LNCaP clone FGC (cell line): ENCODE data around the gene GSX1.

Experiments
- DNase-seq: peaks from one replicate; pipeline ENCODE4 v3.0.0-alpha.2; 2011; ENCODE audit warnings: low read depth
- H3K4me3 ChIP-seq: 2 replicates; pipeline ENCODE4 v1.5.1; 2011; ENCODE audit warnings: mild to moderate bottlenecking, low read depth, low read length, control low read depth
- TF ChIP-seq, protein P1 (sequence below): IDR thresholded peaks from 2 replicates; pipeline ENCODE4 v1.5.1; 2012; ENCODE audit warnings: mild to moderate bottlenecking; ENCODE audit not compliant: control insufficient read depth, insufficient read depth; ENCODE audit errors: extremely low read depth

GSX1 gene

GRCh38 chr13:27794368-27794691 lies 2.0 kb downstream of the GSX1 start:
- no peak overlapping the region for H3K4me3 ChIP-seq
- TF ChIP-seq, protein P1, sequence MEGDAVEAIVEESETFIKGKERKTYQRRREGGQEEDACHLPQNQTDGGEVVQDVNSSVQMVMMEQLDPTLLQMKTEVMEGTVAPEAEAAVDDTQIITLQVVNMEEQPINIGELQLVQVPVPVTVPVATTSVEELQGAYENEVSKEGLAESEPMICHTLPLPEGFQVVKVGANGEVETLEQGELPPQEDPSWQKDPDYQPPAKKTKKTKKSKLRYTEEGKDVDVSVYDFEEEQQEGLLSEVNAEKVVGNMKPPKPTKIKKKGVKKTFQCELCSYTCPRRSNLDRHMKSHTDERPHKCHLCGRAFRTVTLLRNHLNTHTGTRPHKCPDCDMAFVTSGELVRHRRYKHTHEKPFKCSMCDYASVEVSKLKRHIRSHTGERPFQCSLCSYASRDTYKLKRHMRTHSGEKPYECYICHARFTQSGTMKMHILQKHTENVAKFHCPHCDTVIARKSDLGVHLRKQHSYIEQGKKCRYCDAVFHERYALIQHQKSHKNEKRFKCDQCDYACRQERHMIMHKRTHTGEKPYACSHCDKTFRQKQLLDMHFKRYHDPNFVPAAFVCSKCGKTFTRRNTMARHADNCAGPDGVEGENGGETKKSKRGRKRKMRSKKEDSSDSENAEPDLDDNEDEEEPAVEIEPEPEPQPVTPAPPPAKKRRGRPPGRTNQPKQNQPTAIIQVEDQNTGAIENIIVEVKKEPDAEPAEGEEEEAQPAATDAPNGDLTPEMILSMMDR, result no peak
- no peak for DNase-seq

GRCh38 chr13:27794921-27795717 lies 2.8 kb downstream of the GSX1 start:
- TF ChIP-seq, protein P1, result no peak
- H3K4me3 ChIP-seq, result no peak overlapping the region
- no peak for DNase-seq

DNA sequence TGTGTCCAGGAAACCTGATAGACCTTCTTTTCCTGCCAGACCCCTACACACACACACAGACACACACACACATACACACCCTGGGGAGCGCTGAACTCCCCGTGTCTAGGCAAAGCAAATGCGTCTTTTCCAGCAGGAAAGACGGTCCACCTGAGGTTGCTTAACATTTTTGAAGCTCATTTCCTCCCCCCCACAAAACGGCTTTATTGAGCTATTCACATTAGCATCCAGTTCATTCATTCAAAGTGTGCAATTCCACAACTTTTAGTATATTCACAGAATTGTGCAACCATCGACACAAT lies 3.4 kb downstream of the GSX1 start:
- H3K4me3 ChIP-seq, result no peak overlapping the region
- TF ChIP-seq, protein P1, result no peak
- no peak for DNase-seq

DNA sequence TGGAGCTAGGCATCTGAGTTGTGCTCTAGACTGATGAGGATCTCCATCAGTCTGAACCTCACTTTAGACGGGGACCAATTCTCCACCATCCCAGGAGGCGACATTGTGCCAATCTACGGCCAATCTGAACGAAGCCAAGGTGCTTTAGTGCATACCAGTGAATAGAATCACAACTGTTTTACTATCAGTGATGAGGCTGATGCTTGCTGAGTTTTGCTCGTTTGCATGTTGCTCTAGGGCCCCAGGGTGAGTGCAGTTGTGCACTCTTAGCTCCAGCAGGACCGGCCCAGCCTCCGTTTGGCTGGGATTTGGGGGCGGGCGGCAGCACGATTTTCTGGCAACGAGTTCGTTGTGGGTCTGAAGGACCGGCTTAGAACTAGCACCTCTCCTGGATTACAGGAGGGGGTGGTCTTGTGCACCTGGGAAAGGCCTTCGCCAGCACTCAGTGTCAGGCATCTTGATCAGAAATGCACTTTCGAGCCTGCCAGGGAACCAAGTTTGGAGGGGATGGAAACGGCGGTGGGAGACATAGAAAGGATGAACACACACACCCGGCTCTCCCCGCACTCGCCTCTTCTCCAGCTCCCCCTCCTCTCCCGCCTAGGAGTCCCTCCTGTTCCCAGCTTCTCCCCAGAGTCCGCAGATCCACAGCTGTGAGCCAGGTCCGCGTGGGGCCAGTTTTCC lies 4.4 kb downstream of the GSX1 start:
- no peak overlapping the region for H3K4me3 ChIP-seq
- TF ChIP-seq, protein P1, result no peak
- no peak for DNase-seq

DNA sequence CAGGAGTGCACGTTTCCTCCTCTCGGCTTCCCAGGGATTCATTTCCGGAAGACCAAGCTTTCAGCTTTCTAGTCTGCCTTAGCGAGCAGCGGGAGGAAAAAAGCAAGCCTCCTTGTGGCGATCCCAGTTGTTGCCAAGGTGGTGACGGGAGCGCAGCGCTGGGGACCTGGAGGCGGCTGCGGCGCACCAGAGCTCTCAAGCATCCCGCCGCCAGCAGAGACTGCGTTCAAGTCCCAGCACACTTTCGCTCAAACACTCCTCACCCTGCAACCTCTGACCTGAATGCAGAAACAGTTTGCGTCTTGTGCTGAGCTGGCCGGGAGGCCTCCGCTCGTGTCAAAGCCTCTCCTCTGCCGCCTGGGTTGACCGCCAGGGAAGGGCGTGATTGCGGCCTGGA lies 4.9 kb downstream of the GSX1 start:
- TF ChIP-seq, protein P1, result peak; percentile 25; the same call in 1 of the 2 replicates
- H3K4me3 ChIP-seq, result no peak overlapping the region
- peak; percentile 6 for DNase-seq

DNA sequence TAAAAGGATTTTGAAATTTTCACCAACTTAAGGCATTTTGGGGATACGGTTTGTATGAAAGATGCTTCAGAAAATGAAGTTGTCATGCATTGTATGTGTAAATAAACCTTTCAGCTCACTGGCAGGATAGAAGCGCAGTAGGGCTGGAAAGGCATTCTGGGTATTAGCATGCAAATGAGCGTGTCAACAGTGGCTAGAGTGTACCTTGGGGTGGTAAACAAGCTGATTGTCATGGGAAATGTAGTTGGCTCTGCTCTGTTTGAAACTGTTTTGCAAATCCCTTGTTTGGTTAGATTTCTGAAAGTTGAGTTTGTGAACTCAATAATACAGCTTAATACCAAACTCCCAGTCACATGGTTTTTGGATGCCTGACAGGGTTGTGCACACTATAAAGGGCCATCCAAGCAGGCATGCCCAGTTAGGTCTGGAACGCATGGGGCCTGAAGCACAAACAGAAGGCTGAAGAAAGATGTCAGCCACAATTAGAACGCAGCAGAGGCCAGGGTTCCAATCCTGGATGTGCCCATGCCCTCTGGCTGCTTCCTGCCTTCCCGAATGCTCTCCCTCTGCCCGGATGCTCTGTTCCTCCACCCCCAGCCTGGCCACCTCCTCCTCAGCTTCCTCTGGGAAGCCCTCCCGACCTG lies 14.6 kb downstream of the GSX1 start:
- TF ChIP-seq, protein P1, result no peak
- no peak overlapping the region for H3K4me3 ChIP-seq
- no peak for DNase-seq
